ENCODE data around the gene ZNF547. TPM values are rescaled to one million over a fixed set of nuclear protein-coding genes. Genes with fewer than 3 reads are reported as not detected.

The ZNF547 gene
- polyA plus RNA-seq, 1 experiment = 3.3 TPM

- ChIA-PET CTCF (interaction anchor here (0.6 to 0.8 kb wide), 2 partner anchors 19 to 74 kb away, joined by 3 read pairs; no protein-coding TSS in a partner anchor), POLR2A (interaction anchor here (0.6 to 0.7 kb wide), 3 partner anchors 19 to 128 kb away, joined by 3 to 7 read pairs (median 7); no protein-coding TSS in a partner anchor)
- TF ChIP-seq, protein P1, sequence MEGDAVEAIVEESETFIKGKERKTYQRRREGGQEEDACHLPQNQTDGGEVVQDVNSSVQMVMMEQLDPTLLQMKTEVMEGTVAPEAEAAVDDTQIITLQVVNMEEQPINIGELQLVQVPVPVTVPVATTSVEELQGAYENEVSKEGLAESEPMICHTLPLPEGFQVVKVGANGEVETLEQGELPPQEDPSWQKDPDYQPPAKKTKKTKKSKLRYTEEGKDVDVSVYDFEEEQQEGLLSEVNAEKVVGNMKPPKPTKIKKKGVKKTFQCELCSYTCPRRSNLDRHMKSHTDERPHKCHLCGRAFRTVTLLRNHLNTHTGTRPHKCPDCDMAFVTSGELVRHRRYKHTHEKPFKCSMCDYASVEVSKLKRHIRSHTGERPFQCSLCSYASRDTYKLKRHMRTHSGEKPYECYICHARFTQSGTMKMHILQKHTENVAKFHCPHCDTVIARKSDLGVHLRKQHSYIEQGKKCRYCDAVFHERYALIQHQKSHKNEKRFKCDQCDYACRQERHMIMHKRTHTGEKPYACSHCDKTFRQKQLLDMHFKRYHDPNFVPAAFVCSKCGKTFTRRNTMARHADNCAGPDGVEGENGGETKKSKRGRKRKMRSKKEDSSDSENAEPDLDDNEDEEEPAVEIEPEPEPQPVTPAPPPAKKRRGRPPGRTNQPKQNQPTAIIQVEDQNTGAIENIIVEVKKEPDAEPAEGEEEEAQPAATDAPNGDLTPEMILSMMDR (IDR thresholded peaks at IDR 0.05; ENCODE audit: low read depth, low read length) = no peak
- Histone ChIP-seq H3K4me3 (ENCODE audit: low read depth, low read length) (peak within 1 kb of the TSS; percentile 85), H3K27ac (ENCODE audit: low read depth, low read length) (peak within 1 kb of the TSS; percentile 81), H3K27me3 (ENCODE audit: control insufficient read depth, insufficient read depth, low read length) (peaks cover 4% of the 10 kb centered on the region), H3K9me3 (ENCODE audit: control insufficient read depth, insufficient read depth, low read length) (peaks cover 4% of the 10 kb centered on the region; the same call in 1 of the 2 replicates)
- DNase-seq (ENCODE audit: low read depth, low spot score) = peak; percentile 86
These were observed 42.9 kb upstream of the ZNF547 start, which contains the start of gene ZNF543 for GRCh38 chr19:57320180-57321084. TSS of gene ZNF543 (plus strand) at chr19:57320472. CDS start at chr19:57320854, 382 bp downstream.

GRCh38 chr19:57321116-57321515 is 42.2 kb upstream of the ZNF547 start:
- Histone ChIP-seq H3K9me3 (ENCODE audit: control insufficient read depth, insufficient read depth, low read length) (peaks cover 4% of the 10 kb centered on the region; the same call in 1 of the 2 replicates), H3K4me3 (ENCODE audit: low read depth, low read length) (peak overlapping the region; percentile 85), H3K27ac (ENCODE audit: low read depth, low read length) (no peak overlapping the region), H3K27me3 (ENCODE audit: control insufficient read depth, insufficient read depth, low read length) (peaks cover 3% of the 10 kb centered on the region)
- POLR2A ChIA-PET = no interaction called here
- CTCF ChIA-PET = interaction anchor here (0.8 kb wide), 1 partner anchor 20 kb away, joined by 3 read pairs; no protein-coding TSS in a partner anchor
- TF ChIP-seq, protein P1 (IDR thresholded peaks at IDR 0.05; ENCODE audit: low read depth, low read length) = no peak
- DNase-seq (ENCODE audit: low read depth, low spot score) = no peak

DNA sequence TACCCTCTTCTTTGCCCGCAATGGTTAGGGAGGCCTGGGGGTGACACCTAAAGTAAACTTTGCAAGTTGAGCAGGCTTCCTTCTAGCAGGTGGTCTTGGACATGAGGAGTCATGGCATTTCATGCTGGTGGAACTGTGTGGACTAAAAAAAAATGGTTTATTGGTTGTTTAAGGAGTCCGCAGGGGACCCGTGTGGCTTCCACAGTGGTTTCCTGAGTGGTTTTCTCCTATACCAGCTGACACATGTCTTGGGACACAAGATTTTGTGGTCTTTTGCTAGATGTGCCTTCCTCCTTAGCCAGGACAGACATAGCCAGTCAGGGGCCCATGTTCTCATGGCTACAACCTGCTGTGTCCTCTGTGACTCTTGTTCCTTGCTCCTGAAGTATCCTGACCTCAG is 41.6 kb upstream of the ZNF547 start:
- ChIA-PET CTCF (no interaction called here), POLR2A (no interaction called here)
- peaks cover under 1% of the 10 kb centered on the region for H3K27me3 ChIP-seq (ENCODE audit: control insufficient read depth, insufficient read depth, low read length)
- no peak for DNase-seq (ENCODE audit: low read depth, low spot score)
- peak overlapping the region; percentile 52 for H3K27ac ChIP-seq (ENCODE audit: low read depth, low read length)
- peaks cover 4% of the 10 kb centered on the region; the same call in 1 of the 2 replicates for H3K9me3 ChIP-seq (ENCODE audit: control insufficient read depth, insufficient read depth, low read length)
- TF ChIP-seq, protein P1 (IDR thresholded peaks at IDR 0.05; ENCODE audit: low read depth, low read length) = no peak
- H3K4me3 ChIP-seq (ENCODE audit: low read depth, low read length) = peak overlapping the region; percentile 85

GRCh38 chr19:57324992-57325391 is 38.4 kb upstream of the ZNF547 start:
- POLR2A ChIA-PET = no interaction called here
- CTCF ChIA-PET = no interaction called here
- DNase-seq (ENCODE audit: low read depth, low spot score) = no peak
- H3K4me3 ChIP-seq (ENCODE audit: low read depth, low read length) = no peak overlapping the region
- TF ChIP-seq, protein P1 (IDR thresholded peaks at IDR 0.05; ENCODE audit: low read depth, low read length) = no peak
- no peaks in the 10 kb centered on the region for H3K27me3 ChIP-seq (ENCODE audit: control insufficient read depth, insufficient read depth, low read length)
- peaks cover 12% of the 10 kb centered on the region for H3K9me3 ChIP-seq (ENCODE audit: control insufficient read depth, insufficient read depth, low read length)
- no peak overlapping the region for H3K27ac ChIP-seq (ENCODE audit: low read depth, low read length)

- no peak for DNase-seq (ENCODE audit: low read depth, low spot score)
- POLR2A ChIA-PET = no interaction called here
- H3K9me3 ChIP-seq (ENCODE audit: control insufficient read depth, insufficient read depth, low read length) = peaks cover 8% of the 10 kb centered on the region; the same call in 1 of the 2 replicates
- TF ChIP-seq, protein P1 (IDR thresholded peaks at IDR 0.05; ENCODE audit: low read depth, low read length) = no peak
- H3K27me3 ChIP-seq (ENCODE audit: control insufficient read depth, insufficient read depth, low read length) = no peaks in the 10 kb centered on the region
- CTCF ChIA-PET = no interaction called here
- no peak overlapping the region for H3K4me3 ChIP-seq (ENCODE audit: low read depth, low read length)
- H3K27ac ChIP-seq (ENCODE audit: low read depth, low read length) = no peak overlapping the region
These were observed 35.4 kb upstream of the ZNF547 start for GRCh38 chr19:57327993-57328392.
